Subcutaneous adipose tissue (tissue), 4 donors: ENCODE results near the gene TAS2R5. TPM values are rescaled to one million over a fixed set of nuclear protein-coding genes. Genes with fewer than 3 reads are reported as not detected.

Experiments used
- CTCF ChIP-seq: fragments of 450-650 bp; IDR thresholded peaks from one replicate; pipeline ENCODE4 v1.5.1; 2016; ENCODE audit warnings: low read depth, mild to moderate bottlenecking, control low read depth, antibody characterized with exemption, moderate library complexity
- total RNA-seq, 4 donors: library from RNA; depleted of rRNA; stranded (reverse); fragments of >200 nt; gene quantifications; one replicate each; pipeline ENCODE4 v1.1.0, GENCODE V29; 2016

The TAS2R5 gene, protein sequence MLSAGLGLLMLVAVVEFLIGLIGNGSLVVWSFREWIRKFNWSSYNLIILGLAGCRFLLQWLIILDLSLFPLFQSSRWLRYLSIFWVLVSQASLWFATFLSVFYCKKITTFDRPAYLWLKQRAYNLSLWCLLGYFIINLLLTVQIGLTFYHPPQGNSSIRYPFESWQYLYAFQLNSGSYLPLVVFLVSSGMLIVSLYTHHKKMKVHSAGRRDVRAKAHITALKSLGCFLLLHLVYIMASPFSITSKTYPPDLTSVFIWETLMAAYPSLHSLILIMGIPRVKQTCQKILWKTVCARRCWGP
- 1 to 10 TPM; 2.0 to 4.1 (median 3.4) TPM for total RNA-seq

DNA sequence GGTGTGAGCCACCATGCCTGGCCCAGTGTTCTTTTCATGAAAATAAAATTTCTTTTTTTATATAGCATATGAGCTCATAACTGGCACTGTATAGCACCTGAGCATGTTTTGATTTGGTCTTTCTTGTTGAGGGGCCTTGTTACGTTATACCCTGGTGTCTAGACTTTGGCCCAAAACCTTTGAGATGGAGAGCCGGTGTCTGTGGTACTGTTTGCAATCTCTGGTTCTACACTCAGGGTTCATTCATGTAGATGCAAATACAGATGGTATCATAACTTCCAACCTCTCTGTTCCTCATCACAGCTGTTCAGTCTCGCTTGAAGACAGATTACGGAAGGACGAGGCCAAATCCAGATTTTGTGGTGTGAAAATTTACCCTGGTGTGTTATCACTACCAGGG is at the start of gene TAS2R5:
TAS2R5 (plus strand) TSS at position 301 of the 400 bp plus-strand sequence. CDS start 145 bp downstream, outside the sequence.
- TF ChIP-seq CTCF, result no peak

GRCh38 chr7:141742229-141742628 is 47.8 kb upstream of the TAS2R5 start:
- TF ChIP-seq CTCF, result no peak

DNA sequence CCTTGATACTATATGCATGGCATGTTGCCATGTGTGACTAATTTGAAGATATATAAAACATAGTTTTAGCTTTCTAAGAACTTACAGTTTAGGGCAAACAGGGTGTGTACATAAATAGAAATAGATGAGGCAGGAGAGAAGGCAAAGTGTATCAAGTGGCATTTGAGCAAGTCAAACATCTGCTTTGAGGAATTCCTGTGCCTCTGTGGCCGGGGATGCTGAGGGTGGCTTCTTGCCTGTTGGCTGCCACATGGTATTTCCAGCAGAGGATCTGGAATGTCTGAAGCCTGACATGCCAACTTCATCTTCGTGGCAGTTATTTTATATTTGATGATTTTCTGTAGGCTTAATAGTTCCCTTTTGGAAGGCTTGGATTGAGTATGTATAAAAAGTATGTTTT is 45.9 kb upstream of the TAS2R5 start:
- no peak for TF ChIP-seq CTCF

GRCh38 chr7:141748396-141748795 is 41.6 kb upstream of the TAS2R5 start:
- TF ChIP-seq CTCF, result no peak

GRCh38 chr7:141752634-141753033 is 37.4 kb upstream of the TAS2R5 start:
- TF ChIP-seq CTCF, result no peak

- TF ChIP-seq CTCF, result no peak
Observed at GRCh38 chr7:141754939-141755338, 35.1 kb upstream of the TAS2R5 start.

DNA sequence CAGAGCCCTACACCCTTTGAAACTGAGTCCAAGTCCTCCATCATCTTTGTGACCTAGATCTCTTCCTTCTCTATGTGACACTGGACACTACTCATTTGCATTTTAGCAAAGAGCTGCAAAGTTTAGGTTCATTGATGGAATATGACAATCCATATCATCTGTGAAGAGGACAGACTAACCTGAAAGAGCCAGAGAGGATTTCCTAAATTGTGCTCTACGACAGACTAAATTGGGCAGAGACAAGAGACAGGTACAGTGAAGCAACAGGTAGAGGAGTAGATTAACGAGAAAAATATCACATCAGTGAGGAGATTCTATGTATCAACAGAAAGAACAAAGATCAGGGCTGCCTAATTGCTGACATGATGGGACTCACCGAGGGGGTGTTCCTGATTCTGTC is 26.2 kb upstream of the TAS2R5 start, which contains the start of gene TAS2R3:
TAS2R3 (plus strand) TSS at position 301 of the 400 bp plus-strand sequence; CDS start at position 363, 62 bp downstream.
- no peak for TF ChIP-seq CTCF
